ENCODE results near the gene CUX1.
A peak's percentile ranks its signal among the peaks of the same experiment; 100 is the strongest.

CUX1 gene

GRCh38 chr7:102318482-102318971 is 501.1 kb downstream of the CUX1 start:
- H3K4me3 ChIP-seq (ENCODE audit: low read depth, low read length), result no peak overlapping the region
- DNase-seq (ENCODE audit: low read depth), result peak; percentile 17
- TF ChIP-seq, protein P1, sequence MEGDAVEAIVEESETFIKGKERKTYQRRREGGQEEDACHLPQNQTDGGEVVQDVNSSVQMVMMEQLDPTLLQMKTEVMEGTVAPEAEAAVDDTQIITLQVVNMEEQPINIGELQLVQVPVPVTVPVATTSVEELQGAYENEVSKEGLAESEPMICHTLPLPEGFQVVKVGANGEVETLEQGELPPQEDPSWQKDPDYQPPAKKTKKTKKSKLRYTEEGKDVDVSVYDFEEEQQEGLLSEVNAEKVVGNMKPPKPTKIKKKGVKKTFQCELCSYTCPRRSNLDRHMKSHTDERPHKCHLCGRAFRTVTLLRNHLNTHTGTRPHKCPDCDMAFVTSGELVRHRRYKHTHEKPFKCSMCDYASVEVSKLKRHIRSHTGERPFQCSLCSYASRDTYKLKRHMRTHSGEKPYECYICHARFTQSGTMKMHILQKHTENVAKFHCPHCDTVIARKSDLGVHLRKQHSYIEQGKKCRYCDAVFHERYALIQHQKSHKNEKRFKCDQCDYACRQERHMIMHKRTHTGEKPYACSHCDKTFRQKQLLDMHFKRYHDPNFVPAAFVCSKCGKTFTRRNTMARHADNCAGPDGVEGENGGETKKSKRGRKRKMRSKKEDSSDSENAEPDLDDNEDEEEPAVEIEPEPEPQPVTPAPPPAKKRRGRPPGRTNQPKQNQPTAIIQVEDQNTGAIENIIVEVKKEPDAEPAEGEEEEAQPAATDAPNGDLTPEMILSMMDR (IDR thresholded peaks at IDR 0.05; ENCODE audit: control insufficient read depth, extremely low read depth, insufficient read depth), result no peak

DNA sequence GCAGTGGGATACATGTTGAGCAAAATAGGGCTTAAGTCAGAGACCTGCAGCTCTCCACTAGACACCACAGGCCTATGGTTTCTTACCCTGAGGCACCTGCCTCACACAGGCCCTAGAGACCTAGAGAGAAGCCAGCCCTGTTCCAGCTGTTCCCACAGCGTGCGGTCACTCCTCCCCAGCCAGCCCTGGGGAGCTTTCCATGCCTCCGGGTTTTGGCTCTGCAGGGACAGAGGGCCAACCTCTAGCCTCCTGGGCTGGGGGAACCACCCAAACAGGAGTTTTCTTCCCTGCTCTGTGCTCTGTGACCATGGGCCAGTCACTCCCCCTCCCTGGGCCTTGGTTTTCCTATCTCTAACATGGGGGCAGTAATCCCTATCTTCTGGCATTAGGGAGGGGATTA is 502.2 kb downstream of the CUX1 start:
- DNase-seq (ENCODE audit: low read depth), result no peak
- H3K4me3 ChIP-seq (ENCODE audit: low read depth, low read length), result no peak overlapping the region
- TF ChIP-seq, protein P1 (IDR thresholded peaks at IDR 0.05; ENCODE audit: control insufficient read depth, extremely low read depth, insufficient read depth), result no peak

GRCh38 chr7:102320181-102320580 is 502.8 kb downstream of the CUX1 start:
- H3K4me3 ChIP-seq (ENCODE audit: low read depth, low read length), result no peak overlapping the region
- no peak for DNase-seq (ENCODE audit: low read depth)
- TF ChIP-seq, protein P1 (IDR thresholded peaks at IDR 0.05; ENCODE audit: control insufficient read depth, extremely low read depth, insufficient read depth), result no peak

DNA sequence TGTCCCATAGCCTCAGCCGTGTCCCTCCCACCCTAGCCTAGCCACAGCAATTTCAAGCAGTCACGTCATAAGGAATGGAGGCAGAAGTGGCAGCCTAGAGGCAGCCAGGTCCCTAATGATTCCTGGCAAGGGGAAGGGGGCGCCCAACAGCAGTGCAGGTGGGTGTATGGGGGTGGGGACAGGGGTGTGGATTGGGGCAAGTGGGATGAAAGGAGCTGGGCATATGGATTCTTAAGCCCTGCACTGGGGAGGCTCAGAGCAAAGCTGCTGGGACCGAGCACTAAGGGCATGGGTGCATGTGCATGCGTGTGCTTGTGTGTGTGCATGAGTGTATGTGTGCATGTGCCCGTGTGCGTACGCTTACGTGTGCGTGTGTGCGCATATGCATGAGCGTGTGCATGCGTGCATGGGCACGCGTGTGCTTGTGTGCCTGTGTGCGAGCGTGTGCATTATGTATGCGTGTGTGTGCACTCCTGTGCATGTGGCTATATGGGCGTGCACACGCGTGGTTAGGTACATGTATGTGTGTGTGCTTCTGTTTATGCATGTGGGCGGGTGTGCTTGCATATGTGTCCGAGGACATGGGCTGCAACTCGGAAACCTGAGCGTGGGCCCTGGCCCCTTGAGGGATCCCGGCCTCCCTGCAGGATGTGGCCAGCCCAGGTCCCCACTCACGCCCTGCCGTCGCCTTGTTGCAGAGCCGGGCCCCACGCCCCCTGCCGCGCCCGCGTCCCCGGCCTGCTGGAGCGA is 503.4 kb downstream of the CUX1 start:
- TF ChIP-seq, protein P1 (IDR thresholded peaks at IDR 0.05; ENCODE audit: control insufficient read depth, extremely low read depth, insufficient read depth), result no peak
- no peak overlapping the region for H3K4me3 ChIP-seq (ENCODE audit: low read depth, low read length)
- DNase-seq (ENCODE audit: low read depth), result no peak

DNA sequence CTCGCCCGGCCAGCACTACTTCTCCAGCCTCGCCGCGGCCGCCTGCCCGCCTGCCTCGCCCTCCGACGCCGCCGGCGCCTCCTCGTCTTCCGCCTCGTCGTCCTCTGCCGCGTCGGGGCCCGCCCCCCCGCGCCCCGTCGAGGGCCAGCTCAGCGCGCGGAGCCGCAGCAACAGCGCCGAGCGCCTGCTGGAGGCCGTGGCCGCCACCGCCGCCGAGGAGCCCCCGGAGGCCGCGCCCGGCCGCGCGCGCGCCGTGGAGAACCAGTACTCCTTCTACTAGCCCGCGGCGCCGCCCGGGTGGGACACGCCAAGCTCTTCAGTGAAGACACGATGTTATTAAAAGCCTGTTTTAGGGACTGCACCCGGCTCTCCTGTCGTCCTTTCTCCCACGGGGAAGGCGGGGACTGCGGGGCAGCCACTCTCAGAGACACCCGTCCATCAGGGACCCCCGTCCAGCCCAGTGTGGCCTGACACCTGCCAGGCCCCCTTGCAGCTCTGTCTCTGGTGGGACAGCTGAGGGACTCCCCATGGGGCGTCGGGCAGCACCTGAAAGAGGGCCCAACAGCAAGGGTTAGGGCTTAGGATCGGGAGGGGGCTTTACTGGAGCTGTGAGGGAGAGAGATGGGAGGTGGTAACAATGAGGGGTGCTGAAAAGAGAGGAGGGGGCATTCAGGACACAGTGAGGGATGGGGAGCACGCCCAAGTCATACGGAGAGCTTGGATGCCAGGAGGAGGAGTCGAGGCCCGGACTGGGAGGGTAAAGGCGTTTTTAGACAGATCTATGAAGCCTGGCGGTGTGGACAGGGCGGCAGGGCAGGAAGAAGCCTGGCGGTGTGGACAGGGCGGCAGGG is 504.1 kb downstream of the CUX1 start:
- no peak overlapping the region for H3K4me3 ChIP-seq (ENCODE audit: low read depth, low read length)
- TF ChIP-seq, protein P1 (IDR thresholded peaks at IDR 0.05; ENCODE audit: control insufficient read depth, extremely low read depth, insufficient read depth), result no peak
- DNase-seq (ENCODE audit: low read depth), result no peak

DNA sequence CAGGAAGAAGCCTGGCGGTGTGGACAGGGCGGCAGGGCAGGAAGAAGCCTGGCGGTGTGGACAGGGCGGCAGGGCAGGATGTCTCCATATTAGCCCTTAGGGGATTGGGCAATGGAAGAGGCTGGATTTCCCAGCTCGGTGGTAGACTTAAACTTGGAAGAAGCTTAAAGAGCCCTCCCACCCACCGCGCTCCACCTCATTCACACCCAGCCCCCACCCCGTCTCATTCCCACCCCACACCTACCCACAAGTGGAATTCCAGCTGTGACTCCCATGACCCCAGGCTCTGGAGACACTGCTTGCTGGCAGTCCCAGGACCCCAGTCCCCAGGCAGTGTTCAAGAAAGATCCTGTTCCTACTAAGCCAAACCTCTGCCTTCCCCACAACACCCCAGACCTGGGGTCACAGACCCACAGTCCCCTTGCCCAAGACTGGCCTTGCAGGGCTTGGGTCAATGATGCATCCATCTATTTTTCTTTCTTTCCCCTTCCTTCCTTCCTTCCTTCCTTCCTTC is 504.8 kb downstream of the CUX1 start:
- TF ChIP-seq, protein P1 (IDR thresholded peaks at IDR 0.05; ENCODE audit: control insufficient read depth, extremely low read depth, insufficient read depth), result no peak
- no peak for DNase-seq (ENCODE audit: low read depth)
- no peak overlapping the region for H3K4me3 ChIP-seq (ENCODE audit: low read depth, low read length)
